NCI-H1105 treated with DMSO at 0.1 percent for 48 hours (cell line): ENCODE data around the gene MYL6.
"Not testable (repeated sequence)": the region's sequence is repeated elsewhere in the genome, so short reads cannot be mapped to it uniquely, and the experiment has no call there.

ENCODE experiments used
- DNase-seq: peaks from one replicate; lab custom pipeline; 2025; lab: John Stamatoyannopoulos, UW

Gene MYL6

GRCh38 chr12:56189918-56190694, 31.9 kb downstream of the MYL6 start:
- DNase-seq = peak; percentile 62

- peak; percentile 36 for DNase-seq
These were observed 32.6 kb downstream of the MYL6 start for GRCh38 chr12:56190695-56191155.

- no peak for DNase-seq
These were observed 34.4 kb downstream of the MYL6 start for GRCh38 chr12:56192582-56192981.

GRCh38 chr12:56193025-56193578, 34.9 kb downstream of the MYL6 start:
- peak; percentile 67 for DNase-seq

- not testable (repeated sequence) for DNase-seq
These were observed 38.8 kb downstream of the MYL6 start for GRCh38 chr12:56196818-56197550.

GRCh38 chr12:56197921-56198635, 39.9 kb downstream of the MYL6 start:
- no peak for DNase-seq

GRCh38 chr12:56198836-56199235, 40.7 kb downstream of the MYL6 start:
- no peak for DNase-seq

GRCh38 chr12:56202366-56202765, 44.2 kb downstream of the MYL6 start:
- DNase-seq = no peak

GRCh38 chr12:56202838-56203237, 44.7 kb downstream of the MYL6 start:
- no peak for DNase-seq

- DNase-seq = no peak
These were observed 46.1 kb downstream of the MYL6 start for GRCh38 chr12:56204275-56204674.

GRCh38 chr12:56205445-56205844, 47.3 kb downstream of the MYL6 start:
- no peak for DNase-seq

GRCh38 chr12:56206452-56207166, 48.5 kb downstream of the MYL6 start:
- no peak for DNase-seq

- no peak for DNase-seq
These were observed 49.8 kb downstream of the MYL6 start for GRCh38 chr12:56208006-56208405.
